Keratinocyte (primary cell): Measurements from ENCODE around the gene LOXHD1. TPM values are rescaled to one million over a fixed set of nuclear protein-coding genes. Genes with fewer than 3 reads are reported as not detected.

Experiments used
- DNase-seq: peaks from one replicate; pipeline ENCODE4 v3.0.0-alpha.2; 2011; ENCODE audit warnings: low read depth, missing footprints, low spot score
- FAIRE-seq: peaks from 2 replicates; lab custom pipeline; 2011; peaks lifted over from hg19 to GRCh38; lab: Jason Lieb, UNC
- H2AFZ ChIP-seq: 2 replicates; pipeline ENCODE4 v1.6.0; 2012; ENCODE audit warnings: low read length, control low read depth, inconsistent platforms; ENCODE audit not compliant: control insufficient read depth
- H3K27ac ChIP-seq: 2 replicates; pipeline ENCODE4 v1.5.1; 2011; ENCODE audit warnings: low read length; ENCODE audit not compliant: control insufficient read depth, insufficient read depth
- H3K27me3 ChIP-seq: 3 replicates; pipeline ENCODE4 v1.6.0; 2011; ENCODE audit warnings: low read length; ENCODE audit not compliant: control insufficient read depth, insufficient read depth; ENCODE audit errors: extremely low read depth
- H3K36me3 ChIP-seq, 2 experiments: 2 replicates in 1 of 2; 3 replicates in 1 of 2; pipeline ENCODE4 v1.5.1; 2011; ENCODE audit warnings: low read length in 2 of 2, mild to moderate bottlenecking in 1 of 2; ENCODE audit not compliant: control insufficient read depth in 2 of 2, insufficient read depth in 2 of 2; ENCODE audit errors: extremely low read depth in 1 of 2
- H3K4me1 ChIP-seq: 3 replicates; pipeline ENCODE4 v1.5.1; 2011; ENCODE audit warnings: low read length; ENCODE audit not compliant: control insufficient read depth, insufficient read depth; ENCODE audit errors: extremely low read depth
- H3K4me2 ChIP-seq: 3 replicates; pipeline ENCODE4 v1.6.0; 2011; ENCODE audit warnings: low read depth, low read length; ENCODE audit not compliant: control insufficient read depth, insufficient read depth; ENCODE audit errors: extremely low read depth
- H3K4me3 ChIP-seq, 3 experiments: fragments of 200-600 bp in 1 of 3; sonication (generic) in 1 of 3; 2 replicates in 2 of 3; 3 replicates in 1 of 3; pipeline ENCODE4 v1.5.1; 2011 to 2016; ENCODE audit warnings: low read length in 3 of 3, mild to moderate bottlenecking in 3 of 3, control low read depth in 2 of 3, inconsistent platforms in 1 of 3, low read depth in 1 of 3, mixed read lengths in 1 of 3, mixed run types in 1 of 3, moderate library complexity in 1 of 3; ENCODE audit not compliant: control insufficient read depth in 2 of 3, insufficient read depth in 2 of 3; ENCODE audit errors: extremely low read depth in 1 of 3
- H3K79me2 ChIP-seq: 2 replicates; pipeline ENCODE4 v1.6.0; 2012; ENCODE audit warnings: low read length; ENCODE audit not compliant: control insufficient read depth, insufficient read depth
- H3K9ac ChIP-seq: 3 replicates; pipeline ENCODE4 v1.6.0; 2011; ENCODE audit warnings: low read length; ENCODE audit not compliant: control insufficient read depth, insufficient read depth; ENCODE audit errors: extremely low read depth
- H3K9me1 ChIP-seq: 3 replicates; pipeline ENCODE4 v1.6.0; 2011; ENCODE audit warnings: low read length; ENCODE audit not compliant: control insufficient read depth, insufficient read depth; ENCODE audit errors: extremely low read depth
- H3K9me3 ChIP-seq: 2 replicates; pipeline ENCODE4 v1.5.1; 2012; ENCODE audit warnings: low read depth, low read length; ENCODE audit not compliant: control insufficient read depth
- H4K20me1 ChIP-seq: 3 replicates; pipeline ENCODE4 v1.6.0; 2011; ENCODE audit warnings: low read length; ENCODE audit not compliant: control insufficient read depth, insufficient read depth; ENCODE audit errors: extremely low read depth
- CTCF ChIP-seq, 3 experiments: IDR thresholded peaks in 1 of 3; conservative IDR thresholded peaks in 1 of 3; optimal IDR thresholded peaks in 1 of 3; 2 replicates in 2 of 3; 3 replicates in 1 of 3; pipeline versions ENCODE3 to v1.5.1; 2011; ENCODE audit warnings: low read length in 3 of 3, mild to moderate bottlenecking in 3 of 3, moderate library complexity in 2 of 3, control low read depth in 1 of 3, inconsistent platforms in 1 of 3; ENCODE audit not compliant: insufficient read depth in 2 of 3; ENCODE audit errors: extremely low read depth in 1 of 3
- EZH2 ChIP-seq: IDR thresholded peaks from one replicate; pipeline ENCODE4 v1.6.1; 2012; ENCODE audit warnings: inconsistent platforms, mild to moderate bottlenecking, low read length, moderate library complexity
- dilution Hi-C: fragments of 300-500 bp; cut with MboI; formaldehyde crosslinking; loops from one replicate; pipeline ENCODE4 v1.7.0; 2020; ENCODE audit warnings: low sequenced_read_pairs; ENCODE audit not compliant: extremely low pct_ligation_motif_present
- polyA plus RNA-seq, 5 experiments: library from polyadenylated mRNA; depleted of rRNA in 3 of 5; stranded (reverse) in 3 of 5; stranded (forward) in 1 of 5; unstranded in 1 of 5; fragments of >200 nt; gene quantifications; 1 replicate in 1 of 5; 2 replicates in 3 of 5; 3 replicates in 1 of 5; pipeline versions ENCODE4 v1.2.1 to v1.2.3, GENCODE V29; 2011 to 2012; ENCODE audit warnings: missing spikeins in 2 of 5, low read depth in 1 of 5, low replicate concordance in 1 of 5

The LOXHD1 gene
- polyA plus RNA-seq, 1 donor (not counting 4 experiments of a cell fraction or from before 2014, with no cell fraction given) = not detected

GRCh38 chr18:46705521-46705920 is 48.5 kb upstream of the LOXHD1 start:
- no peak overlapping the region for H3K4me2 ChIP-seq
- H3K4me3 ChIP-seq = no peak overlapping the region
- H2AFZ ChIP-seq = no peak overlapping the region
- no peaks in the 10 kb centered on the region for H3K79me2 ChIP-seq
- no peaks in the 10 kb centered on the region for H3K4me1 ChIP-seq
- no peak overlapping the region for H3K9ac ChIP-seq
- H3K9me3 ChIP-seq = no peaks in the 10 kb centered on the region
- no peak for FAIRE-seq
- H3K27me3 ChIP-seq = peaks cover 3% of the 10 kb centered on the region
- no peaks in the 10 kb centered on the region for H3K36me3 ChIP-seq
- no peak overlapping the region for H3K27ac ChIP-seq
- no peaks in the 10 kb centered on the region for H4K20me1 ChIP-seq
- dilution Hi-C loops = no loop called here
- H3K9me1 ChIP-seq = no peaks in the 10 kb centered on the region
- TF ChIP-seq EZH2 (no peak), CTCF (optimal IDR thresholded peaks at IDR 0.05 in 1 of 3, IDR thresholded peaks at IDR 0.05 in 1 of 3, conservative IDR thresholded peaks at IDR 0.05 in 1 of 3; ENCODE audit: extremely low read depth in 1 of 3, insufficient read depth in 2 of 3, low read length in 3 of 3) (no peak)
- DNase-seq = no peak

- no peaks in the 10 kb centered on the region for H3K36me3 ChIP-seq
- dilution Hi-C loops = no loop called here
- no peak overlapping the region for H3K27ac ChIP-seq
- no peak for DNase-seq
- no peak overlapping the region for H3K9ac ChIP-seq
- peaks cover 3% of the 10 kb centered on the region for H3K27me3 ChIP-seq
- no peak overlapping the region for H3K4me3 ChIP-seq
- H3K9me3 ChIP-seq = no peaks in the 10 kb centered on the region
- no peaks in the 10 kb centered on the region for H3K9me1 ChIP-seq
- H3K4me1 ChIP-seq = no peaks in the 10 kb centered on the region
- no peak for TF ChIP-seq EZH2
- no peak for TF ChIP-seq CTCF (optimal IDR thresholded peaks at IDR 0.05 in 1 of 3, IDR thresholded peaks at IDR 0.05 in 1 of 3, conservative IDR thresholded peaks at IDR 0.05 in 1 of 3; ENCODE audit: extremely low read depth in 1 of 3, insufficient read depth in 2 of 3, low read length in 3 of 3)
- H3K79me2 ChIP-seq = no peaks in the 10 kb centered on the region
- FAIRE-seq = no peak
- no peak overlapping the region for H2AFZ ChIP-seq
- no peaks in the 10 kb centered on the region for H4K20me1 ChIP-seq
- H3K4me2 ChIP-seq = no peak overlapping the region
Observed at GRCh38 chr18:46704816-46705215, 47.8 kb upstream of the LOXHD1 start.
